HG02798 (cell line): Measurements from ENCODE around the gene LYZL1.
"Not testable (repeated sequence)": the region's sequence is repeated elsewhere in the genome, so short reads cannot be mapped to it uniquely, and the experiment has no call there.

Source experiments
- ATAC-seq: cut with Tn5 transposase; IDR thresholded peaks from one replicate; pipeline ENCODE4 v1.9.1; 2021; ENCODE audit warnings: mild to moderate bottlenecking; ENCODE audit not compliant: unreplicated experiment, poor library complexity

LYZL1 gene

DNA sequence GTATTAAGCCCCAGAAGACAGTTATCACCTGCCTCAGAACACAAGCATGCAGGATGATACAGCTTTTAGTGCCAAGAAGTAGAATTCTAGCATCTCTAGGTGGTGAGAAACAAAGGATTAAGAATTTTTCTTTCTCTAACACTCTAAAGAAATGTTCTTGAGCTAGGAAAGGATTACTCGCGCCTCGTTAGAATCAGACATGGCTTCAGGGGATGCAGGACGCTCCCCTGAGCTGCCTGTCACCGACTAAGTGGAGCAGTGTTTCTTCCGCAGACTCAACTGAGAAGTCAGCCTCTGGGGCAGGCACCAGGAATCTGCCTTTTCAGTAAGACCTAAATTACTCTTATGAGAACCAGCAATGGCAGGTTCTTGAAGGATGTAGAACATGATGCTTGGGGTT, at the start of gene LYZL1:
Gene LYZL1 (plus strand): TSS at position 165 of the 400 bp plus-strand sequence. CDS start 2,798 bp downstream, outside the sequence.
- not testable (repeated sequence) for ATAC-seq

DNA sequence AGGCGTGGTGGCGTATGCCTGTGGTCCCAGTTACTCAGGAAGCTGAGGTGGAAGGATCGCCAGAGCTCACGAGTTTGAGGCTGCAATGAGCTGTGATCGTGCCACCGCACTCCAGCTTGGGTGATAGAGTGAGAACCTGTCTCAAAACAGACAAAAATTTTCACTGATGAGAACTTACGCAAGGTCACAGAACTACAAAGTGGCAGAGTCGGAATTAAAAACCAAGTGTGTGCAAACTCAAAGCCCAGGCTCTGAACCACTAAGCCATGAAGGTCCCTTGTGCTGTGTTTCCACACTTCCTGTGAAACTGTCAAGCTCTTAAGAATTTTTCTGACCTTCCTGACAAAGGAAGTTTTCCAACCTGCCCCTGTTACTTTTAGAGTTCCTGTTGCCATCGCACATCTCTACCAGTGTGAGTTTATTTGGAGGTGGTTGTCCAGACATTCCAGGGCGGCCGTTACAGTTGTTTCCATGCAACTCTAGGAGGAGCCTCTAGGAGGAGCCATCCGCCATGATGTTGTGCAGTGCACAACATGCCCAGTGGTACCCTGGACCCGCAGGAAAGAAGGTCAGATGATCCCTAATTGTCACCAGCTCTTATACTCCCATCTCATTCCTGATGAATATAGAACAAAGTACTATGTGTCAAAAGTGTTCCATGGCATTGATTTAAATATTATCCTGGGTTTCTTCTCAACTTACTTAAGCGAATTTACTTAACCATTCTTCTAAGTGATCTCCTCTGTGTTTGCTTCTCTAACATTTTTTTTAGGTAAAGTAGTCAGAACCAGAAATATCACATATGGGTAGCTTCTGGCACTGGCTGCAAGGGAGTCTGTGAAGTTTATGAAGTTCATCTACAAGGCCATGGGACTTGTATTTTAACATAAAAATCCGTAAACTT, 49.0 kb upstream of the LYZL1 start:
- ATAC-seq, result peak; percentile 41

DNA sequence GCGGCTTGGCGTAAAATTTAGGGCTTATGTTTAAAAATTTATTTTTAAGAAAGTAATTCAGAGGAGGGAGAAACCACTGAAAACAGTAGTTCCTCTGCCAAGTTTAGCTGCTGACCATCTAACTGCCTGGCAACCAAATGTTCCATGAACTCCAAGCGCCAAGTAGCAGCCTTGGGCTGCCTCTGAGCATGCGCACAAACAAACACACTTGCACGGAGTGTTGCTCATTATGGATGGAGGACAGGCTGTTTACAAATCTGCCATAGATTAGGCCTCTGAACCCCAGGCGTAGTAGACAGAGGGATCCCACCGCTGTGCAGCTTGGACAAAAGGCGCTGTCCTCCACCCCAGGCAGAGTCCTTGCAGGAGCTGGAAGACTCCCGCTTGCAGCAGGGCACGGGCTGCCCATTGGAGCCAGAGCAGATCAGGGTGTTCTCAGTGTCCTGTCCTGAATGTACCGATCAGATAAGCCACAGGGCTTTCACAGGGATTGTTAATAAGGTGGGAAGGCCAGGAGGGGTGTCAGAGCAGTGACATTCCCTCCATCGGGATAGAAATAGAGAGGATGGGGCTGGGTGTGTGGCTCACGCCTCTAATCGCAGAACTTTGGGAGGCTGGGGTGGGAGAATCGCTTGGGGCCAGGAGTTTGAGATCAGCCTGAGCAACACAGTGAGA, 47.7 kb upstream of the LYZL1 start:
- ATAC-seq, result no peak

DNA sequence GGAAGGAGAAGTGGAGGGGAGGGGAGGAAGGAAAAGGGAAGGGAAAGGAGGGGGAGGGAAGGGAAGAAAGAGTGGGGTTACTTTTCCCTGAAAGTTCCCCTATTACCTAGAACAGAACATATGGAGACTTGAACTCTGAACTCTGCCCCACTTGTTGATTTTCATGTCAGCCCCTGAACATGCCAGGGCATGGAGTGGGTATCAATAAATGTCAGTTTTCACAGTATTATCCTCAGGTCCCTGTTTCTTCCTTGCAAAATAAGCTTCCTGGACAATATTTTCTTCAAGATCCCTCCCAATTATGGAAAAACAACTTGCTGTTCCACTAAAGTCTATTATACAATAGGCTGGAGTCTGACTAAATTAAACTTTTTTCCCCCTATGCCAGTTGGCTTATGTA, 46.9 kb upstream of the LYZL1 start:
- ATAC-seq, result no peak

DNA sequence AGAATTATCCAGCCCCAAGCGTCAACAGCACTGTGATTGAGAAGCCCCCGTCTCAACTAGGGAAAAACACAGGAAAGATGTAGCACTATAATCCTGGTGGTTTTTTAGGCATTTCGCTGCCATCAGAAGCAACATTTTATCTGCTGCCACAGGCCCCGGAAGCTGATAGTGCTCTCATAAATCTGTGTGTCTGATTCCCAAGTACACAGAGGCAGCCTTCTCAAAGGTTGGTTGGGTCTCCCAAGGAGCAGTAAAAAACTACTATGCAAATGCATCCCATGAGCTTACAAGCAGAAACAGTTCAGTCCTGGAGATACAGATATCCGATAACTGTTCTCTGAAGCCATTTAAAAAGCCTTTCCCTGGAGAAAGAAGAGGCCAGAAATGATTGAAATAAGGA, 45.8 kb upstream of the LYZL1 start:
- no peak for ATAC-seq

DNA sequence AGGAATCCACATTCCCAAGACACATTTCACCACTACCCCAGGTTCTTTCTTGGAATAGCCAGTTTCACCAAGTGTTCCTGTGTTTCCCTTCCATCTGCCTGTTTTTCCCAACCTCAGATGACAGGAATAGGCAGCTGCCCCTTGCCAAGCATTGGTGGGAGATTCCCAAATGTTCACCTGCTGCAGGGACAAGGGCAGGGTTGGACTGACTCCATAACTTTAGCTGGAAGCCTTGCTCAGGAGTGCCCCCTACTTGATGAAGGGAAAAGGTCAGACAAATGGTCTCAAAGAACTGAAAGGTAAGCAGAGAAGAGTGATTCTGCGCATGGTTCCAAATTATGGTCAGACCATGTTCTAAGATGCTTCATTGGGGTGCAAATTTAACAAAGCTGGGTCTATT, 45.1 kb upstream of the LYZL1 start:
- ATAC-seq, result no peak

DNA sequence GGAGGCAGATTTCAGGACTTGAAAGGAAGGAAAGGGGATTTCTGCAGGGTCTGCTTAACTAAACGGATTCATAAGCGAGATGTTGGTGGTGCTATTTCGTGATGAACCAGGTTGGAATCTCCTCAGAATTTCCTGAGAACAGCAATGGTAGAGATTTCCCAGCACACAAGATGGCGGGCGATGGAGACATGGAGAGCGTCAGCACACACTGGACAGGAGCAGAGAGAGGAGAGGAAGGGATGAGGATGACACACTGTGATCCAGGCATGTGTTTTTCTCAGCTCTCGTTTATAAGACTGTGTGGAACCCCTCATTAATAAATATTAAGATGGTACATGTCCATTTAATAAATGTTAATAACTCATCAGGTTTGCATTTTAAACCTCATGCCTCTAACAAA, 43.9 kb upstream of the LYZL1 start:
- ATAC-seq, result no peak

DNA sequence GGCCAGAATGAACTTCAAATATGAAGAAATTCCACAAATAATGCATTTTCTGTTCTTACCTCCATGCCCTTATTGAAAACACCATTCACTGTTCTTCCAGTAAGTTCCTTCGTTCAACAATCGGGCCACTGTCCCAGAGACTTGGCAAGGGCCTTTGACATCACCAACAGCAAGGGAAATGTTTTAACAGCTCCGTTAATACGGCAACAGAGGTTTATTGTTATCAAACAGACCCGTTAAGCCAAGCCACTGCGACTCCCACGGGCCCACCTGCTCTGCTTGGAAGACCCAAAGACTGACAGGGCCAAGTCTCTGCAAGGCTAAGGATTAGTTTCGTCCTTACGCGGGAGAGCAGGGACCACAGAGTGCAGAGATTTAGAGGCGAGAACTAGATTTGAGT, 43.4 kb upstream of the LYZL1 start:
- no peak for ATAC-seq

DNA sequence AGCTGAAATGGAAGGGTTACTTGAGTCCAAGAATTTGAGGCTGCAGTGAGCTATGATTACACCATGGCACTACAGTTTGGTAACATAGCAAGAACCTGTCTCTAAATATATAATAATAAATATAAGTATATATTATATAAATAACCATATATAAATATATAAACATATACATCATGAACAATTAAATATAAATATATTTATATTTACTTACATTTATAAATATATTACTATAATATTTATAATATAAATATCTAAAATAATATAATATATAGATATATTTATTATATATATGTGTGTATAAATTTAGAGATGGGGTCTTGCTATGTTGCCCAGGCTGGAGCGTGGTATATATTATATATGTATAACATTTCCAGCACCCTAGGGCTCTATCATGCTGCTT, 42.4 kb upstream of the LYZL1 start:
- ATAC-seq, result no peak

DNA sequence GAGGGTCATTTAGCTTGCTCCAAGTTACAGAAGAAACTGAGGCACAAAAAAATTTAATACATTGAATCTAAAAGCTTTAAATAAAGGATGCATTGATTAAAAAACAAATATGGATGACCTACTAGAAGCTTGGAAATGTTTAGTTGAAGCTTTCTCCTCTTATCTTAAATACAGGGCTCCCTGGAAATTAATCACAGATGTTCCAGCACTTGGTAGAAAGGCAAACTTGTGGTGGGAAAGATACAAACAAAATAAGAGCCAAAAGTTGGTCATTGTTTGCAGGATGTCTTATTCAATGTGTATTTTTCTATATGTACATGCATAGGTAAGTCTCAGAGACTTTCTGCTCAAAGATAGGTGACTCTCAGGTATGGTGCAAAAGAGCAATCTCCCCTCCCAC, 40.7 kb upstream of the LYZL1 start:
- ATAC-seq, result no peak

DNA sequence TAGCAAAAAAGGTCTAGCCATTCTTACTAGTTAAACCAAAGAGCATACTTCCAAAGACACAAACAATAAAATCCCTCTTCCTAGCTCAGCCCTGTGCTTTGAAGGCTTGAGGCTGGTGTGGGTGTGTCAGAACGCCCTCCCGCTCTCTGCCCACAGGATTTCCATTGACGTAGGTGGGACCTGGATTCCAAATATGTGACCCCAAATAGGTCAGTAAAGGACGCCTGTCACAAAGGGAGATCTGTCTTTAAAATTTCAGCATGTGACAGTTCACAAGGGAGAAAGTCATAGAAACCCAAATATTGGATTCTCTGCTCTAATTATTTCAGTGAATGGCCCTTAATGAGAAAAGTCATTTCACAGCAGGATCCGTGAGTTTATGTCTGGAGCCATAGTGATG, 39.9 kb upstream of the LYZL1 start:
- no peak for ATAC-seq

DNA sequence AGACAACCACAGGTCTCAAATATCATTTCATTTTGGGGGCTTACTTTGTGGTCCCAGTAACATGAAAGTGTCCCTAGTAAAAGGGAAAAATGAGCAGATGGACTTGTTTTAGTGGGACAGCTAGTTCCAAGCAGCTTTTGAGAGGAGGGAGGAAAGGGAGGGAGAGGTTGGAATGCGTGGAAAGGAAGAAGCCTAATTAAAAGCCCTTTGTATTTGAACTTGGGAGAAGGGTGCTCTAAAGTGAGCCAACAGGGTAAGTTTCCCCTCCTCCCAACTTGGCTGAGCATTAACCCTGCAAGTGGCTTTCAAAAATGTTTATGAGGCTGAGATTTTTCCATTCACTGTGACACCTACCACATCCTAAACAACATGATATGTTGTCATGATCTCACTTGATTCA, 38.8 kb upstream of the LYZL1 start:
- ATAC-seq, result no peak

DNA sequence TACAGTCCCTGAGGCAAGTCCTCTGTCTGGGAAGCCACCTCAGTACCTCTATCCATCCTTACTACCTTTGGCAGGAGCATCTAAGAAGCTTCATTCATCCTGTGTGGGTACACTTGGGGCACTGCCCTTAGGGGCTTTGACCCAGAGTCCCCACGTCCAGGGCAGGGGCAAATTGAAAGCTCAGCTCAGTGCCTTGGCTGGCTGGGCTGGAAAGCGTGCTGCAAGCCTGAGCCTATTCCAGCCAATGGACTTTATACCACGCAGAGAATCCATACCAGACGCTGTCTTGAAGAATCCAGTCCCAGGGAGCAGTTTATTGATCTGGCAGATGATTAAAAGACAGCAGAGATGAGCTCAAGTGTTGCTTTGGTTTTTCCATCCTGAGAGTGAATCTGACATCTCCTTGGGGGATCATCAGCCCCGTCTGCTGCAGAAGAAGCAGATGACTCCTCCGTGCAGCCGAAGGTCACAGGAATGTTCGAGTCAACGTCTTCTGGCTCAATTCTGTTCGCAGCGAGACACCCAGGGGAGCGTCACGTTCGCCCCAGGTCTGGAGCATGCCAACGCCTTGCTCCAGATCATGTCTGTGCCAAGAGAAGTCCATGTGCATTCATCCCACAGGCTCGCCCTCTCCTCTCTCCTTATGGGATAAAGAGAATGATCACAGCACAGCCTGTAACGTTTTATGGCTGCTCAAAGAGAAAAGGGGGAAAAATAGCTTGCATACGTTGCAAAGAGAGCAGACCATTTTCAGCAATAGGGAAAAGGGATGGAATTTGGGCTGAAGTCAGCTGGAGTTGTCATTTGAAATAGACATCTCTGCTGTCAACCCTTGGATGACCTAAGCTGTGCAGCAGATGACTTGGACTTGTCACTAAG, 35.8 kb upstream of the LYZL1 start:
- ATAC-seq, result no peak

DNA sequence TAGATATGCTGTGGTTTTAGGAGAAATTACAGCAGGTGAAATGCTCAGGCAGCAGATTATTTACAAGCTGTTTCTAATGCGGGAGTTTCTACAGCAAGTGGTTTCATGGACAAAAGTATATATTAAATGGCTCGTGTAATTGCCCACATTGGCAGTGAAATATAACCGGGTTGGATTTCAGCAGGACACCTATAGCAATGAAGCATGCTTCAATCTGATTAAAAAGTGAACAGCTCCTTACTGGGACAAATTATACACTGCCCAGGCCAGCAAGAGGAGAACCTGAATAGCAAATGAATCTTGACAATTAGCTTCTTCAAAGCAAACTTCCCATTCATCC, 35.2 kb upstream of the LYZL1 start:
- no peak for ATAC-seq

DNA sequence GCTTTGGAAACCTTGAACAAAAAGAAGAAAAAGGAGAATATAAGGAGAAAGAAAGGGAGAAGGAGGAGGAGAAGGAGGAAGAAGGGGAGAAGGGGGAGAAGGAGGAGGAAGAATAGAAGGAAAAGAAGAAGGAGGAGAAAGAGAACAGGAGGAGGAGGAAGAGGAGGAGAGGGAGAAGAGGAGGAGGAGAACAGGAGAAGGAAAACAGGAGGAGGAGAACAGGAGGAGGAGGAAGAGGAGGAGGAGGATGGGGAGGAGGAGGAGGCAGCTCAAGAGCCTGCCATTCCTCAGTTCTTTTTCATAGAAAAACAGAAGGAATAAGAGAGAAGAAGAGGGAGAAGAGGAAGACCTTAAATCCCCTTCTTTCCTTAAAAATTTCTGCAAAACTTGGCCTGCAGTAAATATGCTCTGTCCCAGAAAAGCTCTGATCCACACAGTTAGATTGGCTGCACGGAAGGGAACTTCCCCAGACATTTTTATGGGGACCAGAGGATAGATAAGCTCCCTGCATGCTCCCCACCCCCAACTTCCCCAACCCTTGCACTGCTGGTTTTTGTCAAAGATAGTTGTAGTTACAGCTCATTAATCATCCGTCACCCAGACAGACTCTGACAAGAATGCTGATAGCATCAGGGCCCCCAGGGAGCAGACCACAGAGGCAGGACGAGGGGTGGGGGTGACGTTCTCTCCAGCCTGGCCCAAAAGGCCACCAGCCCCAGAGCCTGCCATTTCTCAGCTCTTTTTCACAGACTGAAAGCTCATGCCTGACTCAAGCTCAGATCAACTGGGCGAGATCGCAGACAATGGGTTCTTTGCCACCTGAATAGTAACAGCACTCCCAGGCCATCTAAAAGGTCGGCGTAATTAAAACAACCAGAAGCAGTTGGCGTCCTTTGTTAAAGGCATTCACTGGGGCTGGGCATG, 34.5 kb upstream of the LYZL1 start:
- no peak for ATAC-seq

DNA sequence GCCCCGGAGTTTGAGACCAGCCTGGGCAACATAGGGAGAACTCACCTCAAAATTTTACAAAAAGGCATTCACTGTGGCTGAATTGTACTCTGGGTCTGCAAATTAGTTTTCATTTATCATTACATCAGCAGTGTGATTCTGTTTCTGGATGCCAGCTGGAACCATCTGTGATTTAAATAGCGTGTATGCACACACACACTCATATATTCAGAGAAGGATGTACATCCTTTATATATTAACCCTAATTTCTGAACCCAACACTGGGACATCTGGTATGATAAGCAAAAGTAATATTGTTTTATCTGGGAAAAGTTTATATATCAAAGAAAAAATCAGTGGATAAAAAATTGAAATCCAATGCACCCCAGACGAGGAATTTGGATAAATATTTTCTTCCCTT, 33.8 kb upstream of the LYZL1 start:
- no peak for ATAC-seq

DNA sequence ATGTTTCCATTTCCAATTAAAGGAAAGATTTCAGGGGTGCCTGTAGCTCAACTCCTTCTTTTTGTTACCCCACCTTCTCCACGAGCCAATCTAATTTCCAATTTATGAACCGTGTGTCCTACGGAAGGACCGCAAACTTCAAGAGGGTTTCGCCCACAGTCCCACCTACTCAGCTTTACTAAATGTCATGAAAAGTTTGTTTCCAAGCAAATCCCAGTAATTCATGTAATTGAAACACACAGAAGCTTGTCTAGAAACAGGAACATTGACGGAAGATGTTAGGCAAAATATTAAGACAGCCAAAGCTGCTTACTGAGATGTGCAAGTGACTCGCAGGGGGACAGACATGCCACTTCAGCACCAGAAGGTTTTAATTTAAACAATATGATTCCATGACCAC, 32.9 kb upstream of the LYZL1 start:
- no peak for ATAC-seq

DNA sequence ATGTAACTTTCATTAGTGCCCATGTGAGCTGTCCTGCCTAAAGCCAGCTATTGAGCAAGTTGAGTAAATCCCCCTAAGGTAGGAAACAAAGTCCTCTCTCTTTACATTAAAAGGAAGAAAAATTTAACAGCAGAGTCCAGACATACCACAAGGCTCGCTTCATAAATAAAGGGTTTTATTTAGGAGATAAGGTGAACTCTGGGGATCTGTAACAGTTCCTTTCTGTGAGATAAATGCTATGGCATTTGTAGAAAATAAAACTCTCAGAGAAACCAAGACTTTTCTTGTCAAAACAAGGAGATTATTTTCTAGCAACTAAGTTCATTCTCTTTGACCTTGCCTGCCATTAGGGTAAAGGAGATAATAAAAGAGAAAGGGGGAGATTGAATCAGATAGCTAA, 32.3 kb upstream of the LYZL1 start:
- ATAC-seq, result no peak

DNA sequence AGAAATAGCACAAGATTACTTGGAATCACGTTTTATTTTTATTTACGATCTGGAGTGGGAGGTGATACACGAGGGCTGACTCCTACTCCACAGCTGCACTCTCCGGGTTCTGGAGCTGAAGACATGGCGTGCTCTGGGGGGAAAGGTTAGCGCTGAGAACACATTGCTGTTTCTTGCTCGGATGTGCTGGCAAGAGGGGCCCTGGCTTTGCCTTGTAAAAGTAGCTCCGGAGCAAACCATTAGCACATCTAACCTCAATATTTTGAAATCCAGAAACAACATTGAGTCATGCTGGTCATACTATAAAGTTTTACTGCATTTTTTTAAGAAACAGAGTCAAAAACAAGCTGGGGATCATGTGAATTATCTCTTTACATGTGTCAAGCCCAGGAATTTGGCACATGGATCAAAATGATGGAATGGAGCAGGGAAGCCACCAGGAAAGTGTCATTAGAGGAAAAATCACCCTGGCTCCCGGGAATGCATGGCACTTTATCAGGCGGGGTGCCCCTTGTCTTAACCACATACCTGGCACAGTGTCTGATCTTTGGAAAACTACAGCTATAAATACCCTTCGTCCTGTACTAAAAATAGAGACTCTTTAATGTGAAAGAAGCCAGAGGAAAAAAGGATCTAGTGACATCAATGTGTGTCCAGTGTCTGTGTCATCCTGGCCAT, 31.6 kb upstream of the LYZL1 start:
- no peak for ATAC-seq
